Esophagus squamous epithelium (tissue), 5 donors: Measurements from ENCODE around the gene OR10AD1. TPM values are rescaled to one million over a fixed set of nuclear protein-coding genes. Genes with fewer than 3 reads are reported as not detected.

Experiments
- DNase-seq: peaks from one replicate; lab custom pipeline; 2025; lab: John Stamatoyannopoulos, UW
- H3K27ac ChIP-seq, 4 donors: fragments of 200-600 bp; sonication (generic); one replicate each; pipeline ENCODE4 v1.5.1; 2016 to 2019; ENCODE audit warnings: mild to moderate bottlenecking in 1 of 4
- H3K27me3 ChIP-seq, 4 donors: fragments of 200-600 bp; sonication (generic); 1 replicate in 3 of 4; 2 replicates in 1 of 4; pipeline versions ENCODE4 v1.5.1 to v1.6.0; 2017 to 2021; ENCODE audit warnings: antibody characterized with exemption in 1 of 4
- H3K36me3 ChIP-seq, 3 donors: fragments of 200-600 bp; sonication (generic); one replicate each; pipeline ENCODE4 v1.5.1; 2016 to 2019
- H3K4me1 ChIP-seq, 3 donors: fragments of 200-600 bp; sonication (generic); one replicate each; pipeline ENCODE4 v1.5.1; 2017 to 2019
- H3K4me3 ChIP-seq, 4 donors: fragments of 200-600 bp; sonication (generic); 1 replicate in 3 of 4; 2 replicates in 1 of 4; pipeline ENCODE4 v1.5.1; 2016 to 2019; ENCODE audit warnings: mild to moderate bottlenecking in 2 of 4, moderate library complexity in 1 of 4
- H3K9me3 ChIP-seq, 3 donors: fragments of 200-600 bp; sonication (generic); one replicate each; pipeline ENCODE4 v1.5.1; 2016 to 2019
- CTCF ChIP-seq, 6 experiments: fragments of 450-650 bp in 4 of 6; fragments of 200-600 bp in 2 of 6; sonication (generic) in 2 of 6; IDR thresholded peaks; one replicate each; pipeline ENCODE4 v1.5.1; 2016 to 2019; ENCODE audit warnings: antibody characterized with exemption in 6 of 6, mild to moderate bottlenecking in 4 of 6, moderate library complexity in 4 of 6
- POLR2A ChIP-seq, 4 donors: fragments of 450-650 bp; IDR thresholded peaks; one replicate each; pipeline ENCODE4 v1.6.1; 2017; ENCODE audit warnings: antibody characterized with exemption in 4 of 4, mild to moderate bottlenecking in 4 of 4, moderate library complexity in 3 of 4
- WGBS, 2 donors: methylation state at CpG; one replicate each; pipeline ENCODE4 v1.1.5; 2018; 5-methylcytosine and 5-hydroxymethylcytosine counted together
- intact Hi-C: fragments of 100-400 bp; cut with DNase I; formaldehyde crosslinking; loops from one replicate; pipeline ENCODE4 v1.15.0; 2022
- total RNA-seq, 4 donors: library from RNA; depleted of rRNA; stranded (reverse); fragments of >200 nt; gene quantifications; one replicate each; pipeline ENCODE4 v1.1.0, GENCODE V29; 2016
- donor health status: DM: yes; HTN: yes; CAD: no.

Gene OR10AD1
- total RNA-seq, 4 donors from 2014 or later = not detected

GRCh38 chr12:48180857-48181495 is 22.1 kb downstream of the OR10AD1 start:
- TF ChIP-seq CTCF (IDR thresholded peaks at IDR 0.05) = no peak
- TF ChIP-seq POLR2A (IDR thresholded peaks at IDR 0.05) = no peak
- Histone ChIP-seq H3K36me3 (no peaks in the 10 kb centered on the region), H3K9me3 (no peaks in the 10 kb centered on the region), H3K4me1 (peaks cover 20 to 37% (median 29%) of the 10 kb centered on the region in 3 donors), H3K4me3 (no peak overlapping the region), H3K27ac (no peak overlapping the region), H3K27me3 (peaks cover 0 to 87% (median 2%) of the 10 kb centered on the region in 4 donors)
- DNase-seq = no peak
- 60 to 100% methylated on average over 2 of the region's 2 CpGs for WGBS, 2 donors
- intact Hi-C loops = no loop called here

GRCh38 chr12:48180424-48180823 is 22.7 kb downstream of the OR10AD1 start:
- H3K4me1 ChIP-seq = peaks cover 20 to 32% (median 29%) of the 10 kb centered on the region in 3 donors
- no peaks in the 10 kb centered on the region for H3K36me3 ChIP-seq
- intact Hi-C loops = no loop called here
- no peaks in the 10 kb centered on the region for H3K9me3 ChIP-seq
- H3K4me3 ChIP-seq = no peak overlapping the region
- H3K27ac ChIP-seq = no peak overlapping the region
- no peak for DNase-seq
- 50 to 67% methylated on average over 1 of the region's 1 CpG for WGBS, 2 donors
- peaks cover 0 to 82% (median 2%) of the 10 kb centered on the region in 4 donors for H3K27me3 ChIP-seq
- TF ChIP-seq CTCF (IDR thresholded peaks at IDR 0.05) = no peak

- Histone ChIP-seq H3K36me3 (no peaks in the 10 kb centered on the region), H3K27ac (no peak overlapping the region), H3K9me3 (no peaks in the 10 kb centered on the region), H3K4me1 (peaks cover 17 to 22% (median 22%) of the 10 kb centered on the region in 3 donors), H3K4me3 (no peak overlapping the region), H3K27me3 (peaks cover 0 to 72% (median 2%) of the 10 kb centered on the region in 4 donors)
- 79 to 91% methylated on average over 1 of the region's 1 CpG for WGBS, 2 donors
- DNase-seq = no peak
- no peak for TF ChIP-seq CTCF (IDR thresholded peaks at IDR 0.05)
- TF ChIP-seq POLR2A (IDR thresholded peaks at IDR 0.05) = no peak
- intact Hi-C loops = no loop called here
Observed at GRCh38 chr12:48179466-48179865, 23.6 kb downstream of the OR10AD1 start.

GRCh38 chr12:48177982-48178381 is 25.1 kb downstream of the OR10AD1 start:
- no peak overlapping the region for H3K27ac ChIP-seq
- no peaks in the 10 kb centered on the region for H3K9me3 ChIP-seq
- WGBS, 2 donors = 55 to 60% methylated on average over 4 of the region's 4 CpGs
- intact Hi-C loops = no loop called here
- DNase-seq = no peak
- H3K4me3 ChIP-seq = no peak overlapping the region
- H3K36me3 ChIP-seq = no peaks in the 10 kb centered on the region
- peaks cover 5 to 7% (median 7%) of the 10 kb centered on the region in 3 donors for H3K4me1 ChIP-seq
- H3K27me3 ChIP-seq = peaks cover 0 to 57% (median 0%) of the 10 kb centered on the region in 4 donors
- TF ChIP-seq CTCF (IDR thresholded peaks at IDR 0.05) (no peak), POLR2A (IDR thresholded peaks at IDR 0.05) (no peak)

GRCh38 chr12:48176417-48176751 is 26.7 kb downstream of the OR10AD1 start:
- no peak for DNase-seq
- Histone ChIP-seq H3K36me3 (no peaks in the 10 kb centered on the region), H3K9me3 (no peaks in the 10 kb centered on the region), H3K27ac (no peak overlapping the region), H3K4me3 (no peak overlapping the region), H3K27me3 (peaks cover 0 to 41% (median 0%) of the 10 kb centered on the region in 4 donors), H3K4me1 (no peaks in the 10 kb centered on the region)
- no peak for TF ChIP-seq POLR2A (IDR thresholded peaks at IDR 0.05)
- TF ChIP-seq CTCF (IDR thresholded peaks at IDR 0.05) = no peak
- intact Hi-C loops = no loop called here
